Astrocyte (in vitro differentiated cells and primary cell): ENCODE data around the gene APRT.

Experiments used
- EZH2 ChIP-seq: IDR thresholded peaks from 2 replicates; pipeline ENCODE4 v1.6.1; 2012; ENCODE audit warnings: mild to moderate bottlenecking, low read length, inconsistent platforms; ENCODE audit not compliant: insufficient read depth
- TF ChIP-seq, protein P1 (sequence below): IDR thresholded peaks from 2 replicates; pipeline ENCODE4 v1.5.1; 2011; ENCODE audit warnings: low read depth, mild to moderate bottlenecking, inconsistent platforms, low read length, moderate library complexity; ENCODE audit not compliant: insufficient read depth

DNA sequence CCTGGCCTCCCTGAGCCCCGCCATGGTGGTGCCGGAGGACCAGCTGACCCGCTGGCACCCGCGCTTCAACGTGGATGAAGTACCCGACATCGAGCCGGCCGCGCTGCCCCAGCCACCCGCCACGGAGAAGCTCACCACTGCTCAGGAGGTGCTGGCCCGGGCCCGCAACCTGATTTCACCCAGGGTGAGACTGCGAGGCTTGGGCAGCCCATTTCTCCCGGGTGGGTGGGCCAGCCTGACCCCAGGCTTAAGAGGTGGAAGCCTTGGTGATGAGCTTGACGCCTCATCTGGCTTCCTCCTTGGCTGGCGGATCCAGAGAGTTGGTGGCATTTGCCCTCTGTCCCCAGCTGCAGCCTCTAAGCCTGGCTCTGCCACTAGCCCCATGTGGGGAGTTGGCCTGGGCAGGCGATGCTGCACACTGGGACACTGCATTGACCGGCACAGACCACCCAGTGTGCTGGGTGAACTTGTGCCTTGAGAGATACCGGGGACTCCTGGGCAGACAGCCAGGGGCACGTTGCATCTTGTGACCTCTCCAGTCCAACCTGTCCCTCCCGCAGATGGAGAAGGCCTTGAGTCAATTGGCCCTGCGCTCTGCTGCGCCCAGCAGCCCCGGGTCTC lies 5.1 kb downstream of the APRT start:
- TF ChIP-seq, protein P1, sequence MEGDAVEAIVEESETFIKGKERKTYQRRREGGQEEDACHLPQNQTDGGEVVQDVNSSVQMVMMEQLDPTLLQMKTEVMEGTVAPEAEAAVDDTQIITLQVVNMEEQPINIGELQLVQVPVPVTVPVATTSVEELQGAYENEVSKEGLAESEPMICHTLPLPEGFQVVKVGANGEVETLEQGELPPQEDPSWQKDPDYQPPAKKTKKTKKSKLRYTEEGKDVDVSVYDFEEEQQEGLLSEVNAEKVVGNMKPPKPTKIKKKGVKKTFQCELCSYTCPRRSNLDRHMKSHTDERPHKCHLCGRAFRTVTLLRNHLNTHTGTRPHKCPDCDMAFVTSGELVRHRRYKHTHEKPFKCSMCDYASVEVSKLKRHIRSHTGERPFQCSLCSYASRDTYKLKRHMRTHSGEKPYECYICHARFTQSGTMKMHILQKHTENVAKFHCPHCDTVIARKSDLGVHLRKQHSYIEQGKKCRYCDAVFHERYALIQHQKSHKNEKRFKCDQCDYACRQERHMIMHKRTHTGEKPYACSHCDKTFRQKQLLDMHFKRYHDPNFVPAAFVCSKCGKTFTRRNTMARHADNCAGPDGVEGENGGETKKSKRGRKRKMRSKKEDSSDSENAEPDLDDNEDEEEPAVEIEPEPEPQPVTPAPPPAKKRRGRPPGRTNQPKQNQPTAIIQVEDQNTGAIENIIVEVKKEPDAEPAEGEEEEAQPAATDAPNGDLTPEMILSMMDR = no peak
- TF ChIP-seq EZH2 = no peak
